ENCODE data around the gene PJA2. TPM values are rescaled to one million over a fixed set of nuclear protein-coding genes. Genes with fewer than 3 reads are reported as not detected.

Gene PJA2
- total RNA-seq, 4 donors from 2014 or later: 28.8 to 75.5 (median 51.4) TPM

GRCh38 chr5:109357807-109358206 lies 52.0 kb downstream of the PJA2 start:
- H3K4me1 ChIP-seq: no peaks in the 10 kb centered on the region
- 80 to 97% methylated on average over 2 of the region's 2 CpGs for WGBS, 2 donors
- H3K9me3 ChIP-seq: no peaks in the 10 kb centered on the region
- H3K27me3 ChIP-seq: no peaks in the 10 kb centered on the region
- no peak for DNase-seq
- TF ChIP-seq POLR2A (IDR thresholded peaks at IDR 0.05): no peak
- no peak for TF ChIP-seq CTCF (IDR thresholded peaks at IDR 0.05)
- H3K4me3 ChIP-seq: no peak overlapping the region
- H3K36me3 ChIP-seq: peaks cover 0 to 74% (median 12%) of the 10 kb centered on the region in 3 donors
- H3K27ac ChIP-seq: no peak overlapping the region
- intact Hi-C loops (cut with DNase I): no loop called here

- TF ChIP-seq POLR2A (IDR thresholded peaks at IDR 0.05): no peak
- TF ChIP-seq CTCF (IDR thresholded peaks at IDR 0.05): no peak
- intact Hi-C loops (cut with DNase I): no loop called here
- Histone ChIP-seq H3K4me1 (no peaks in the 10 kb centered on the region), H3K27ac (no peak overlapping the region), H3K9me3 (no peaks in the 10 kb centered on the region), H3K27me3 (no peaks in the 10 kb centered on the region), H3K36me3 (peaks cover 0 to 63% (median 0%) of the 10 kb centered on the region in 3 donors), H3K4me3 (no peak overlapping the region)
- WGBS, 2 donors: 89 to 93% methylated on average over 1 to 2 of the region's 2 CpGs
- no peak for DNase-seq
Observed at GRCh38 chr5:109354761-109355160, 55.0 kb downstream of the PJA2 start.

GRCh38 chr5:109351988-109352864 lies 57.5 kb downstream of the PJA2 start:
- DNase-seq: no peak
- Histone ChIP-seq H3K36me3 (peaks cover 0 to 63% (median 0%) of the 10 kb centered on the region in 3 donors), H3K9me3 (no peaks in the 10 kb centered on the region), H3K27me3 (no peaks in the 10 kb centered on the region), H3K4me3 (no peak overlapping the region), H3K27ac (no peak overlapping the region), H3K4me1 (peaks cover 0 to 20% (median 2%) of the 10 kb centered on the region in 3 donors)
- TF ChIP-seq POLR2A (IDR thresholded peaks at IDR 0.05): no peak
- TF ChIP-seq CTCF (IDR thresholded peaks at IDR 0.05): no peak
- intact Hi-C loops (cut with DNase I): no loop called here
- 83 to 88% methylated on average over 2 of the region's 2 CpGs for WGBS, 2 donors

GRCh38 chr5:109350537-109351270 lies 59.1 kb downstream of the PJA2 start:
- WGBS, 2 donors: 73 to 74% methylated on average over 5 of the region's 5 CpGs
- H3K4me3 ChIP-seq: no peak overlapping the region
- H3K36me3 ChIP-seq: peaks cover 0 to 69% (median 0%) of the 10 kb centered on the region in 3 donors
- no peak for DNase-seq
- no peaks in the 10 kb centered on the region for H3K27me3 ChIP-seq
- H3K27ac ChIP-seq: no peak overlapping the region
- peaks cover 0 to 27% (median 7%) of the 10 kb centered on the region in 3 donors for H3K4me1 ChIP-seq
- TF ChIP-seq CTCF (IDR thresholded peaks at IDR 0.05) (no peak), POLR2A (IDR thresholded peaks at IDR 0.05) (no peak)
- intact Hi-C loops (cut with DNase I): no loop called here
- no peaks in the 10 kb centered on the region for H3K9me3 ChIP-seq

- no peak for DNase-seq
- intact Hi-C loops (cut with DNase I): no loop called here
- TF ChIP-seq CTCF (IDR thresholded peaks at IDR 0.05): no peak
- H3K9me3 ChIP-seq: no peaks in the 10 kb centered on the region
- 80 to 86% methylated on average over 2 of the region's 2 CpGs for WGBS, 2 donors
- no peak overlapping the region for H3K4me3 ChIP-seq
- no peaks in the 10 kb centered on the region for H3K27me3 ChIP-seq
- no peak overlapping the region for H3K27ac ChIP-seq
- H3K4me1 ChIP-seq: peaks cover 0 to 27% (median 7%) of the 10 kb centered on the region in 3 donors
- H3K36me3 ChIP-seq: peaks cover 0 to 71% (median 3%) of the 10 kb centered on the region in 3 donors
Observed at GRCh38 chr5:109349388-109349787, 60.4 kb downstream of the PJA2 start.
